Neuronal stem cell (in vitro differentiated cells): Measurements from ENCODE around the gene HOXA7.

Source experiments
- DNase-seq: peaks from one replicate; pipeline ENCODE4 v3.0.0-alpha.2; 2013; ENCODE audit warnings: low spot score
- H2AFZ ChIP-seq: one replicate; pipeline ENCODE4 v1.6.1; 2013; ENCODE audit warnings: mild to moderate bottlenecking, low read length, inconsistent platforms
- H2AK5ac ChIP-seq: 2 replicates; pipeline ENCODE4 v1.6.1; 2013; ENCODE audit warnings: low read depth, mild to moderate bottlenecking, inconsistent platforms, low read length, moderate library complexity, mixed read lengths
- H2BK120ac ChIP-seq: 2 replicates; pipeline ENCODE4 v1.6.1; 2013; ENCODE audit warnings: low read depth, mild to moderate bottlenecking, inconsistent platforms, low read length, moderate library complexity, mixed read lengths
- H2BK12ac ChIP-seq: one replicate; pipeline ENCODE4 v1.6.1; 2013; ENCODE audit warnings: low read length, inconsistent platforms
- H2BK15ac ChIP-seq: 2 replicates; pipeline ENCODE4 v1.6.1; 2013; ENCODE audit warnings: mild to moderate bottlenecking, low read length, inconsistent platforms, mixed read lengths
- H2BK5ac ChIP-seq: one replicate; pipeline ENCODE4 v1.6.1; 2013; ENCODE audit warnings: inconsistent platforms, mild to moderate bottlenecking, low read length, moderate library complexity
- H3K14ac ChIP-seq: one replicate; pipeline ENCODE4 v1.6.1; 2013; ENCODE audit warnings: low read length, inconsistent platforms
- H3K18ac ChIP-seq: 2 replicates; pipeline ENCODE4 v1.6.1; 2013; ENCODE audit warnings: low read length, inconsistent platforms
- H3K23ac ChIP-seq: 2 replicates; pipeline ENCODE4 v1.6.1; 2013; ENCODE audit warnings: low read depth, mild to moderate bottlenecking, mixed read lengths, low read length, inconsistent platforms; ENCODE audit not compliant: poor library complexity
- H3K27ac ChIP-seq: replicated peaks from 3 replicates; pipeline ENCODE4 v1.5.1; 2013; ENCODE audit warnings: low read length, inconsistent platforms
- H3K27me3 ChIP-seq, 3 experiments: 2 replicates each; pipeline ENCODE4 v1.6.1; 2013; ENCODE audit warnings: low read length in 3 of 3, mild to moderate bottlenecking in 2 of 3, inconsistent platforms in 1 of 3, low read depth in 1 of 3, mixed read lengths in 1 of 3, moderate library complexity in 1 of 3; ENCODE audit not compliant: control insufficient read depth in 3 of 3, insufficient read depth in 3 of 3
- H3K36me3 ChIP-seq, 2 donors: replicated peaks in 1 of 2; 2 replicates each; pipeline ENCODE4 v1.6.1; 2013; ENCODE audit warnings: low read length in 2 of 2; ENCODE audit not compliant: control insufficient read depth in 2 of 2, insufficient read depth in 2 of 2
- H3K4ac ChIP-seq: 2 replicates; pipeline ENCODE4 v1.6.1; 2013; ENCODE audit warnings: inconsistent platforms, mild to moderate bottlenecking, low read length, moderate library complexity
- H3K4me1 ChIP-seq, 2 donors: 1 replicate in 1 of 2; 2 replicates in 1 of 2; pipeline ENCODE4 v1.6.1; 2013; ENCODE audit warnings: low read length in 2 of 2, low read depth in 1 of 2; ENCODE audit not compliant: control insufficient read depth in 2 of 2, insufficient read depth in 1 of 2
- H3K4me2 ChIP-seq: one replicate; pipeline ENCODE4 v1.6.1; 2013; ENCODE audit warnings: mild to moderate bottlenecking, low read length, inconsistent platforms; ENCODE audit not compliant: insufficient read depth, poor library complexity, severe bottlenecking
- H3K4me3 ChIP-seq, 2 donors: 2 replicates each; pipeline ENCODE4 v1.5.1; 2013; ENCODE audit warnings: low read length in 2 of 2, mild to moderate bottlenecking in 2 of 2, inconsistent platforms in 1 of 2, moderate library complexity in 1 of 2
- H3K79me1 ChIP-seq: one replicate; pipeline ENCODE4 v1.6.1; 2013; ENCODE audit warnings: low read depth, mild to moderate bottlenecking, inconsistent platforms, low read length, moderate library complexity
- H3K9ac ChIP-seq: one replicate; pipeline ENCODE4 v1.6.1; 2013; ENCODE audit warnings: mild to moderate bottlenecking, low read depth, low read length, inconsistent platforms; ENCODE audit not compliant: poor library complexity
- H3K9me3 ChIP-seq, 2 donors: replicated peaks in 1 of 2; 2 replicates each; pipeline versions ENCODE3 to v1.6.1; 2013; ENCODE audit warnings: low read length in 2 of 2, mild to moderate bottlenecking in 2 of 2, inconsistent platforms in 1 of 2, low read depth in 1 of 2, mixed read lengths in 1 of 2, moderate library complexity in 1 of 2; ENCODE audit not compliant: control insufficient read depth in 2 of 2, insufficient read depth in 1 of 2
- H4K8ac ChIP-seq: one replicate; pipeline ENCODE4 v1.6.1; 2013; ENCODE audit warnings: low read depth, mild to moderate bottlenecking, inconsistent platforms, low read length, moderate library complexity
- H4K91ac ChIP-seq: one replicate; pipeline ENCODE4 v1.6.1; 2013; ENCODE audit warnings: low read length, low read depth, mild to moderate bottlenecking, inconsistent platforms; ENCODE audit not compliant: poor library complexity
- WGBS, 2 donors: extraction: QIAGEN DNeasy Blood & Tissue Kit; methylation state at CpG; one replicate each; pipeline ENCODE4 v1.1.7; 2013; ENCODE audit warnings: missing lambda C conversion rate in 2 of 2, mixed read lengths in 1 of 2; ENCODE audit not compliant: insufficient read length in 2 of 2, insufficient replicate concordance in 1 of 2; ENCODE audit errors: extremely low coverage in 2 of 2; 5-methylcytosine and 5-hydroxymethylcytosine counted together

HOXA7 gene

GRCh38 chr7:27165089-27165995 lies 8.9 kb upstream of the HOXA7 start, which contains the start of gene HOXA9:
TSS of gene HOXA9 (minus strand) at chr7:27165537. CDS start at chr7:27165457, 80 bp downstream.
- Histone ChIP-seq H3K9ac (no peak within 1 kb of the TSS), H3K4me3 (peak within 1 kb of the TSS in 1 of 2 donors; percentile 33), H2AK5ac (no peak within 1 kb of the TSS), H2BK5ac (no peak within 1 kb of the TSS), H3K4me1 (no peaks in the 10 kb centered on the region), H3K79me1 (peaks cover 2% of the 10 kb centered on the region), H2BK12ac (no peak within 1 kb of the TSS), H3K27me3 (peaks cover 76 to 97% (median 94%) of the 10 kb centered on the region in 3 experiments), H3K36me3 (no peaks in the 10 kb centered on the region), H3K4me2 (peak within 1 kb of the TSS; percentile 32), H4K91ac (no peak within 1 kb of the TSS), H3K23ac (peak within 1 kb of the TSS; percentile 89), H2BK15ac (no peak within 1 kb of the TSS), H3K18ac (no peak within 1 kb of the TSS), H3K27ac (no peak within 1 kb of the TSS), H3K4ac (no peak within 1 kb of the TSS), H3K9me3 (peaks cover 0 to 27% of the 10 kb centered on the region in 2 donors), H2AFZ (peak within 1 kb of the TSS; percentile 73), H4K8ac (no peak within 1 kb of the TSS), H2BK120ac (peak within 1 kb of the TSS; percentile 61), H3K14ac (no peak within 1 kb of the TSS)
- WGBS, 2 donors, result no CpG with 5 or more reads among the region's 82 CpGs
- DNase-seq, result no peak

- Histone ChIP-seq H3K4me1 (no peaks in the 10 kb centered on the region), H4K91ac (no peak overlapping the region), H3K4me2 (peak overlapping the region; percentile 32), H3K79me1 (peaks cover 2% of the 10 kb centered on the region), H3K36me3 (no peaks in the 10 kb centered on the region), H4K8ac (no peak overlapping the region), H2BK120ac (no peak overlapping the region), H3K27me3 (peaks cover 73 to 97% (median 94%) of the 10 kb centered on the region in 3 experiments), H2AK5ac (no peak overlapping the region), H3K4ac (no peak overlapping the region), H2BK15ac (no peak overlapping the region), H3K14ac (no peak overlapping the region), H3K9ac (no peak overlapping the region), H3K23ac (peak overlapping the region; percentile 89), H3K27ac (no peak overlapping the region), H2BK5ac (no peak overlapping the region), H2BK12ac (no peak overlapping the region), H2AFZ (peak overlapping the region; percentile 73), H3K9me3 (peaks cover 6 to 30% of the 10 kb centered on the region in 2 donors), H3K4me3 (no peak overlapping the region), H3K18ac (no peak overlapping the region)
- WGBS, 2 donors, result no CpG with 5 or more reads among the region's 47 CpGs
- no peak for DNase-seq
Measured at GRCh38 chr7:27164367-27165088, 8.1 kb upstream of the HOXA7 start.

GRCh38 chr7:27164045-27164366 lies 7.5 kb upstream of the HOXA7 start:
- Histone ChIP-seq H3K18ac (no peak overlapping the region), H2BK120ac (no peak overlapping the region), H3K9ac (no peak overlapping the region), H2BK5ac (no peak overlapping the region), H3K4me1 (no peaks in the 10 kb centered on the region), H3K4me2 (no peak overlapping the region), H4K91ac (no peak overlapping the region), H2AK5ac (no peak overlapping the region), H3K27me3 (peaks cover 73 to 97% (median 95%) of the 10 kb centered on the region in 3 experiments), H2AFZ (peak overlapping the region; percentile 73), H3K14ac (no peak overlapping the region), H3K36me3 (no peaks in the 10 kb centered on the region), H4K8ac (no peak overlapping the region), H3K9me3 (peaks cover 12 to 30% of the 10 kb centered on the region in 2 donors), H3K79me1 (peaks cover 2% of the 10 kb centered on the region), H3K23ac (no peak overlapping the region), H2BK12ac (no peak overlapping the region), H2BK15ac (no peak overlapping the region), H3K4ac (no peak overlapping the region), H3K4me3 (no peak overlapping the region), H3K27ac (no peak overlapping the region)
- no peak for DNase-seq
- WGBS, 2 donors, result no CpG with 5 or more reads among the region's 12 CpGs
